GM03348 (cell line): ENCODE results near the gene IGSF8.
A peak's percentile ranks its signal among the peaks of the same experiment; 100 is the strongest.
"Not testable (repeated sequence)": the region's sequence is repeated elsewhere in the genome, so short reads cannot be mapped to it uniquely, and the experiment has no call there.

Experiments used
- DNase-seq: peaks from one replicate; pipeline ENCODE4 v3.0.0; 2012; ENCODE audit warnings: low spot score

The IGSF8 gene

DNA sequence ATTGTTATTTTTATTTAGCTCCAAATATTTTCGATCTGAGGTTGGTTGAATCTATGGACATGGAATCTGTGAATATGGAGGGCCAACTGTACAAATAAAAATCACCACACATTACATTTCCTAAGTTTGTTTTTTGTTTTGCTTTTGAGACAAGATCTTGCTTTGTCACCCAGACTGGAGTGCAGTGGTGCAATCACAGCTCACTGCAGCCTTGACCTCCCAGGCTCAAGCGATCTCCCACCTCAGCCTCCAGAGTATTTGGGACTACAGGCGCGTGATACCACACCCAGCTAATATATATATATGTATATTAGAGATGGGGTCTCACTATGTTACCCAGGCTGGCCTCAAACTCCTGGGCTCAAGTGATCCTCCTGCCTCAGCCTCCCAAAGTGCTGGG, 27.9 kb upstream of the IGSF8 start:
- not testable (repeated sequence) for DNase-seq

DNA sequence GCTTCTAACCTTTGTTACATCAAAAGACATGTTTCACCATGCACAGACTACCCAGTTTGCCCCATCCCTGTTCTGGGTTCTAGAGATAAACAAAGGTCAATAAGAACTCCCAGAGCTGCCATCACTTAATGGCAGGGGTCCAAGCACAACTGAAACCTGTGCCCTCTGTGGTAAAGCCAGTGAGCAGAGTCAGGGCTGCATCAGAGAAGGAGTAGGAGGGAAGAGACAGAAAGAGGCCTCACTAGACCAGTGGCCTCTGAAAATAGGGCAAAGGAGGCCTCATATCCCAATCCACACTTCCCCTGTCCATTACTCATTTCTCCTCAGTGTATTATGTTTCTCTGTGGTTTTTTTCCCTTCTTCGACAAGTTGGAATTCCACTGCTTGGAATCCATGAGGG, 27.3 kb upstream of the IGSF8 start:
- DNase-seq: peak; percentile 57

DNA sequence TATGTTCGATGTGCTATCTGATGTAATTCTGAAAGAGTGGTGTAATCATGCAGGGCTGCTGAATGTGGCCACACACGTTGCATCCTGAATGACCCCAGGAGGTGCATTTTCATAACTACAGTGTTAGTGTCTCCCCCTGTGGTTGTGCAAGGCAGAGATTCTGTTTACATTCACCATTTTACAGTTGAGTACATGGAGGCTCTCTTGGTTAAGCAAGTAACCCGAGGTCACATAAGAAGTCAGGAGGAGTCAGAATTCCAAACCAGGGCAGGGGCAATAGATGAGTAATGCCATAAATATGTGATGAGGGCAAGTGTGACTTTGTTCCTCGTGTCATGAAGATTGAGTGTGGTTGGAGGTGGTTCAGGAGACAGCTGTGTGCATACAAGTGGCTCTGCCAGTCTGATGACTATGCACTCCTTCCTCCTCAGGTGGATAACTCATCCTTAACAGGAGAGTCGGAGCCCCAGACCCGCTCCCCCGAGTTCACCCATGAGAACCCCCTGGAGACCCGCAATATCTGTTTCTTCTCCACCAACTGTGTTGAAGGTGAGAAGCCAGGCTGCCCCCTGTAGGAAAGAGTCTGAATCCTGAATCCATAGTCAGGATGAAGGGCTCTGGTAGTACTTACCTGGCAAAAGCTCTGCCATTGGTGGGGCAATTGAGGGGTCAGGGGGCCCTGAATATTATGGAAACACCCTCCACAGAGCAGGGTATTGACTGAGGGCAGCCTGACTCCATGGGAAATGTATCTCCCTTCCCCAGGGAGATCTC, 26.5 kb upstream of the IGSF8 start:
- DNase-seq: peak; percentile 83

DNA sequence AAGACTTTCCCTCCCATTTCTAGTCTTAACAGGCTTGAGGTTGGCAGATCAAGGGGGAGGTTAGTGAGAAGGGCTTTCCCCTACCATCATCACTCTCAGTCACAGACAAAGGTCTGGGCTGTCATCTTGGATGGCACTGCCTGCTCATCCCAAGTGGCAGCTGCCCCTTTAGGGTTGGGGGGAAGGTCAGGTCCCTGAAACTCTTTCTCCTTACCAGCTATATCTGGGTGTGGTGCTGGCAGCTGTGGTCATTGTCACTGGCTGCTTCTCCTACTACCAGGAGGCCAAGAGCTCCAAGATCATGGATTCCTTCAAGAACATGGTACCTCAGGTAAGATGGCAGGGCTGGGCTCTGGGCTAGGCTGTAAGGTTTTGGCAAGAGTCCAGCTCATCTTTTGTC, 25.3 kb upstream of the IGSF8 start:
- DNase-seq: no peak

DNA sequence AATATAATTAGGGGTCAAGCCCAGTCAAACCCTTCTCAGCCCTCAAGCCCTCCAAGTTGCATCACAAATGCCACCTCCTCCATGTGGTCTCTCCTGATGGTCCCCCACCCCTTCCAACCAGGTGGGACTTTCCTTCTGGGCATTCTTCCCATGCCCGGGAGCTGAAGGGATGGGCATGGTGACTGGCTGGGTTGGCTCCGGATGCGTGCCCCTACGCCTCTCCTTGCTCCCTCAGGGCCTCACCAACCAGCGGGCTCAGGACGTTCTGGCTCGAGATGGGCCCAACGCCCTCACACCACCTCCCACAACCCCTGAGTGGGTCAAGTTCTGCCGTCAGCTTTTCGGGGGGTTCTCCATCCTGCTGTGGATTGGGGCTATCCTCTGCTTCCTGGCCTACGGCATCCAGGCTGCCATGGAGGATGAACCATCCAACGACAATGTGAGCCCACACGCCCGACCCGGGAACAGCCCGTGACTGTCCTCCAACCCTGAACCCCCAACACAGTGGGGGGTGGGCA, 24.6 kb upstream of the IGSF8 start:
- no peak for DNase-seq

DNA sequence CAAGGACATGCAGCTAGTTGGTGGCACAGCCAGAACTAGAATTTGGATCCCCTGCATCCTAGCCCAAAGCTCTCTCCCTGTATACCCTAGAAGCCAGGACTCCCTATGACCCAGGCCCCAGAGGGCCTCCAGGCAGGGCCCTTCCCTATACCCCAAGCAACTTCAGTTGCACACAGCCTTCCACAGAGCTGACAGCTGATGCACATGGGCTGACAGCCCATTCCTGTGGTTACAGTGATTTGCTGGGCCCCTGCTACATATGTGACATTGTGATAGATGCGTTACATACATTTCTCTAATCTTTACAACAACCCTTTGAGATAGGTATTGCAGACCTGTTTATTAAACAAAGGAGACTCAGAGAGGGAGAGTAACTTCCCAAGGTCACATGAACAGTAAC, 23.0 kb upstream of the IGSF8 start:
- DNase-seq: no peak

DNA sequence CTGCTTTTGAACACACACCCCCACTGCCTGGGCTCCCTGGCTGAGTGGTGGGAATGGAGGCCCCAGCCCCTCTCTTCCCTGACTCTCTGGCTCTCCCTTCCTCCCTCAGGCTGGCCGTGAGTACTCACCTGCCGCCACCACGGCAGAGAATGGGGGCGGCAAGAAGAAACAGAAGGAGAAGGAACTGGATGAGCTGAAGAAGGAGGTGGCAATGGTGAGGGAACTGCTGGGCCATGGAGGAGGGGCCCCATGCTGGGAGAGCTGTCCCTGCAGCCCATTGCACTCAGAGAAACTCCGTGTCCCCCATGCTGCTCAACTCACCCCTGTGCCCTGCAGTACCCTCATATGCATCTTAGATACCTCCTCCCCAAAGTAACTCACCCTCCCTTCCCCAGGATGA, 22.4 kb upstream of the IGSF8 start:
- DNase-seq: no peak

DNA sequence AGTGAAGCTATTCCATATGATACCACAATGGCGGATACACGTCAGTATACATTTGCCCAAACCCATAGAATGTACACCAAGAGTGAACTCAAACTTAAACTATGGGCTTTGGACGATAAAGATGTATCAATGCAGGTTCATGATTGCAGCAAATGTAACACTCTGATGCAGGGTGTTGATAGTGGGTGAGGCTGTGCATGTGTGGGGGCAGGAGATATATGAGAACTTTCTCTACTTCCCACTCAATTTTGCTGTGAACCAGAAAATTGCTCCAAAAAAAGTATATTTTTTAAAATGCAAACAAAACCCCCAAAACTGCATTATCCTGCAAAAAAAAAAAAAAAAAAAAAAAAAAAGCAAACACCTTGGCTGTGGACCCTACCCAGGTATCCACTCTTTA, 20.5 kb upstream of the IGSF8 start:
- no peak for DNase-seq

DNA sequence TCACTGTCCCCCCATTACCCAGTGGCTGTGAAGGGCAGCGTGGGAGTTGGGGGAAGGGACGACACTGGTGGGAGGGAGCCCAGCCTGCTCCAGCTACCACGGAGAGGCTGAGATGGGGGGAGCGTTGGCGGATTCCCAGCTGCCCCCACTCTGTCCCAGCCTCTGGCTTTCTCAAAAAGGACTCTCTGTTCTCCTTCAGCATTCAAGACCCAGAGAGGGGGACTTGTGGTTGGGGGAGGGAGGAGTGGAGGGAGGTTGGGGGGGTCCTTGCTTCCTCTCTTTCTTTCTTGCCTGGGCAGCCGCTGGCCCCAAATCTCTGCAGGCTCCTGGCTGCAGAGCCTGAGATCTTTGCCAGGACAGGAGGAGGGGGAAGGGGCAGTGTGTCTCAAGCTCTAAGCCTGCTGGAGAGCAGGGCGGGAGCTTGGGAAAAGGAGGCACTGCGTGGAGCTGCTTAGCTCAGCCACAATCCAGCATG, 19.3 kb upstream of the IGSF8 start:
- peak; percentile 56 for DNase-seq

DNA sequence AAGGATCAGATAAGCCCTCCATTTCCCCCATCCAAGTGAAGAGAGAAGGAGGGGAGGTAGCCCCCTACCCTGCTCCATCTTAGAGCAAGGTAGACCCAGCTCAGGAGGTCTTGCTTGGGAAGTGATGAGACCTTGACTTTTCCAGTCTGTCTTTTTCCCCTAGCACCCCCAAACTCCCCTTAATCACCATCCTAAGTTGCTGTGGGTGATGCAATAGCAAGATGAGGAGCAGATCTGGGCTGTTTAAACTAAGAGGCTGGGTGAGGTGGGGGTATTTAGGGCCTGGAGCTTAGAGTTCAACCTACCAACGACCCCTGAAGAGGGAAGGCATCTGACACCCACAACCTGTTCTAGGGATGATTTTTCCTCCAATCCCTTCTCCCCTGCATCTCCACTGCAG, 18.9 kb upstream of the IGSF8 start:
- DNase-seq: no peak

DNA sequence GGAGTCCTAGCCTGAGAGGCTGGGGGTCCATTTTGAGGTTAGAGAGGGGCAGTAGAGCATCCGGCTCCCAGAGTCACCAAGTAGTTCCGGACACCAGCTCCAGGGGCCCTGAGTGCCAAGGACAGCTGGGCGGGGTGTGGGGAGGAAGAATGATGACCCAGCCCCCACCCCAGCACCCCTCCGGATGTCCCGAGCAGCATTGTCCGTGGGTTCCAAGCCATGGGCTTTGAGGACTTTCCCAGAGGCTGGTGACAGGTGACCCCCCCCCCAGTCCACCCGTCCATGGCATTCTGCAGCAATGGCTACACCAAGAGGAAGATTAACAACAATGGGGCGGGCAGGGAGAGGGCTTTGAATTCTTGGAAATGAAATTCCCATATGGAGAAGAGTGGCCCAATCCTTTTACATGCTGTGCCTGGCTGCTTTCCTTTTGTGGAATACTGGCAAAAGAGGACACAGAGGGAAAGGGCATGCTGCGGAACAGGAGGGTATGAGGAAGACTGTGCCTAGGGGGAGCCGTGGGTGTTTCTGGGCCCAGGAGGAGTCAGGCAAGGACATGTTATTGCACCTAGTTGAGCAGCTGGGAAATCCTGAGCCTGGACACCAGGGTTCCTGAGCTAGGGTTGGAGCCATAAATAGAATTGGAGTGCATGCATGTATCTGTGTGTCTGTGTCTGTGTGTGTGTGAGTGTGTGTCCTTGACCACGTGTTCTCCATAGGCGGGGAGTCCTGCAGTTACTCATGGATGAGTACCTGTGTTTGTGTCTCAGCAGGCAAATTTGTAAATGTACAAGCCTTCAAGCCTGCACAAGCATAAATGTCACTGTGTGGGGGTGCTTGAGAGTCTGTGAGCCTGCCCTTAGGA, 18.1 kb upstream of the IGSF8 start:
- no peak for DNase-seq

DNA sequence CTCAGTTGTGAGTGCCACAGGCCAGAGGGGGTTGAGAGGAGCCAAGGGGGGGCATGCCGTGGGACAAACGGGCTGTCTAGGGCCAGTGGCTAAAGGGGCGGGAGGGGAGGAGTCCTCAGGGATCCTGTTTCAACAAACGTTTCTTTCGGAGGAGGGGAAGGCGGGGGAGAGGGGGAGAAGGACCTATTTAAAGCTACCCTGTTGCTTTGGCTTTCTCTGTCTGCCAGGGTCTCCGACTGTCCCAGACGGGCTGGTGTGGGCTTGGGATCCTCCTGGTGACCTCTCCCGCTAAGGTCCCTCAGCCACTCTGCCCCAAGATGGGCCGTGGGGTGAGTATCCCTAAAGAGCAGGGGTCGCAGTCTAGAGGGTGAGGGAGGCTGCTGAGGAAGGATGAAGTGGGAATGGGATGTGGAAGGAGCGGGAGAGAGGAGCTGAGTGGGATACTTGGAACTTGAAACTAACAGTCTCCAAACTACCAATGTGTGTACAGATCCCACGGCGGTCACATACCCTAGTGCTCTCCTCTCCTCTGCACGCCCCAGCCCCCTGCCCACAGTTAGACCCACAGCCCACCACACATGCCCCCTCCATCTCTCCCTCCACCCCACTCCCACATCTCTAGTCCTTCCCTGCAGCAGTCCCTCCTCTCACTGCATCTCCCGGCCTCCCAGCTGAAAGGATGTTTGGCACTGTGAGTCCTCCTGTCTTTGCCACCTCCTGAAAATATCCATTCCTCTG, 17.3 kb upstream of the IGSF8 start, which contains the start of gene ATP1A2:
Gene ATP1A2 (plus strand): TSS at position 215 of the 738 bp plus-strand sequence. CDS start 103 bp downstream, at position 318.
- DNase-seq: no peak

DNA sequence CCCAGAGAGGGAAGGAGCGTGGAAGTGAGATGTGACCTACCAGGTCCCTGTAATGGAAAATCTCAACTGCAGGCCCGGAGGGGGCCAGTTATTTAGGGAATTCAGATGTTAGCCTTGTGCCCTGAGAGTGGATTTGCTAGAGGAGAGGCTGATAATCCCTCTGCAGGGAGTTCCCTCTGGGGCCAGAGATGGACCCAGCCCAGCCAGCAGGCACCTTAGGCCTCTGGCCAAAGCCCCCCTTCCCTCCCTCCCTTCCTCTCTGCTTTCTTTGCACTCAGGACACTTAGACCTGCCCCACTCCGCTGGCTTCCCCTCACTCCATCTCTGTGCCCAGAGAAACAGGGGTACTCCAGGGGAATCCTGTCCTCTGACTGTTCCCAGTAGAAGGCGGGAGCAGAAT, 15.7 kb upstream of the IGSF8 start:
- DNase-seq: no peak

DNA sequence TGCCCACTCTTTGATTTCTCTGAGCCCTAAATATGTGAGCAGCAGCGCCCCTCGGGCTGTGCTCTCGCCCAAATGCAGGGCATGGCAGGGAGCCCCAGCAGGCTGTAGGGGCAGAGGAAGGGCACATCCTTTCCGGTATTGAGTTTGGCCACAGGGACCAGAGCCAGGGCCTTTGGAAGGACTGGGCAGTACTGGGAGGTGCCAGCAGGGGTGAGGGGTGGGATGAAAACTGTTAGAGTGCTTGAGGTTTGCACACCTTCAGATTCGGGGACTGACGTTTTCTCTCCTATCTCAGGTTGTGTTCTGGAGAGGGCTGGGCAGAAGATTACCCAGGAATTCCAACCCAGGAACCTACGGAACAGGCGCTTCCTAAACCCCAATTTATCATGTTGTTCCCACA, 15.0 kb upstream of the IGSF8 start:
- no peak for DNase-seq

DNA sequence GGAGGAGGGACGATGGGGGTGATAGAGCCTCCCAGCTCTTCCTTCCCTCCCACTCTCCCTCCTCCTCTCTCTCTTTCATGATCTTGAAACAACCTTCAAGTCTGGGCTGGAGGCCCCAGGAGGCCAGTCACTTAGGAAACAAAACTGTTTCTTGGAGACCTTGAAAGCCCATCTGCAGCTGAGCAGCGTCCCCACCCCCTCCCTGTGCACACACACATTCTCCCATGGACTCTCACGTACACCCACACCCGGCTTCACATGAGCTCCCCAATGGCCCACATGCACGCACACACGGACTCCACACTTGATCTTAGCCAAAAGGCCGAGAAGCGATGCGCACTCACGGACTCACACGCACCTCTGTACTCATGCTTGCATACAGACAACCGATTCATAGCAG, 13.9 kb upstream of the IGSF8 start:
- no peak for DNase-seq

DNA sequence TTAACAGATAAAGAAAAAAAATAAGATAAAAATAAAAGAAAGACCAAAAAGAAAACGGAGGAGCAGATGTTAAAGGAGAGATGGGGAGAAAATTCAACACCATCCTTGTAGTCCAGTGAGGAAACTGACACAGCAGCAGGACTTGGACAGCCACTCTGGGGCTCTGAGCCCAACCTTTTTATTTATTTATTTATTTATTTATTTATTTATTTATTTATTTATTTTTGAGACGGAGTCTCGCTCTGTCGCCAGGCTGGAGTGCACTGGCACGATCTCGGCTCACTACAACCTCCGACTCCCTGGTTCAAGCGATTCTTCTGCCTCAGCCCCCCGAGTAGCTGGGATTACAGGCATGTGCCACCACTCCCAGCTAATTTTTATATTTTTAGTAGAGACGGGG, 13.0 kb upstream of the IGSF8 start:
- DNase-seq: not testable (repeated sequence)

DNA sequence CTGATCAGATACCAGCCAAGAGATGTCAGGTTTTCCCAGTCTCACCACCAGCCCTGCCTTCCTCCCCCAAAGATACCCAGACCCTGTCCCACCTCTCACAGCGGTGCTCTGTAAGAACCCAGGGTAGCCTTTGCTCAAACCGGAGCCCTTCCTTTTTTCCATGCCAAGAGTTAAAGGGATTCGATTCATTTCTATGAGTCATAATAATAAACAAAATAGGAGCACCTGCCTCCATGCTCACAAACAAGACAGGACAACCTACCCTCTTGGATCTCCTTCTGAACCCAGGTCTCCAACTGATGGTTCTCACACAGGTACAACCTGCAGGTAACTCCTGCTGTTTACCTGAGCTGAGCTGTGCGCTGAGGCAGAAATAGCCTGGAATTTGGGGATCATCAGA, 11.3 kb upstream of the IGSF8 start:
- DNase-seq: no peak

DNA sequence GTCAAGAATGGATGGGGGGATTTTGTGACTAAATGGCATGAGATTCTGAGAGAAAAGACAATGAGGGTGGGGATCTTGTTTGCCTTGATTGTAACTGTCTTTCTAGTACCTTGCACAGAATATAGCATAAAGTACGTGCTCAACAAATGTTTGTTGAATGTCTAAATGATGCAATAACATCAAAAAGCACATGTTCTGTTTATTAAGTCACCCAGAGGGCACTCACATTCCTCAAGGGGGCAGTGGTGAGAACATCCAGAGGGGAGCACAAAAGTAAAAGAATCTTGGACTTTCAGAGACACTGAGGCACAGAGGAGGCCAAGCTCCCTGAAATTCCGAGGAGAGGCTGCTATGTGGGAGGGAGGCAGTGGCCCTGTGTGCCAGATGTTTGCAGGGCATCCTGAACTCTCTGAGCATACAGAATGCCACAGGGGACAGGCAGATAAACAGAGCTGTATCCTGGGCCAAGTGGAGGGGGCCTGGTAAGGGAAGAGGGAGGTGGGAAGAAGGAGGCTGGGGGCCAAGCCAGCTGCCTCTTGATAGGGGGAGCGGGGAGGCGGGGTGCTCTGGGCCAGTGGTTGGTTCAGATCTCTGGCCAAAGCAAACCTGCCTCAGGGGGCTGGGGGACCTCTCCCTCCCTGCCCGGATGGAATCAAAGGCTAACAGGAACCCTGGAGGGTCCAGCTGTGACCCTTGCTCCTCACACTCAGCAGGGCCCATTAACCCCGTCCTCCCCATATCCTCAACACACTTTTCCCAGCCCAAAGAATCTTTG, 10.7 kb upstream of the IGSF8 start:
- DNase-seq: peak; percentile 74

DNA sequence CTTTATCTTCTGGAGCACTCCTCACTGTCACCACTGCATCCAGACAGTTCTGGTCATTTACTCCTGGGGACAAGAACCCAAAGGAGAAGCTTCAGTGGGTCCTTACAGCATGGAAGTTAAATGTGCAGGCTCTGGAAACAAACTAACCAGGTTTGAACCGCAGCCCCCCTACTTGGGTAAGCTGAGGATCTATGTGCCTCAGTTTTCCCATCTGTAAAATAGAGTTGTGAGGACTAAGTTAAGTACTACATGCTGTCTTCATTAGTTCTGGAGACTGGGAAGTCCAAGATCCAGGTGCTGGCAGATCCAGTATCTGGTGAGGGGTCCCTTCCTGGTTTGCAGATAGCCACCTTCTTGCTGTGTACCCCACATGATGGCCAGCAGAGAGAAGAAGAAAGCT, 9.1 kb upstream of the IGSF8 start:
- no peak for DNase-seq

DNA sequence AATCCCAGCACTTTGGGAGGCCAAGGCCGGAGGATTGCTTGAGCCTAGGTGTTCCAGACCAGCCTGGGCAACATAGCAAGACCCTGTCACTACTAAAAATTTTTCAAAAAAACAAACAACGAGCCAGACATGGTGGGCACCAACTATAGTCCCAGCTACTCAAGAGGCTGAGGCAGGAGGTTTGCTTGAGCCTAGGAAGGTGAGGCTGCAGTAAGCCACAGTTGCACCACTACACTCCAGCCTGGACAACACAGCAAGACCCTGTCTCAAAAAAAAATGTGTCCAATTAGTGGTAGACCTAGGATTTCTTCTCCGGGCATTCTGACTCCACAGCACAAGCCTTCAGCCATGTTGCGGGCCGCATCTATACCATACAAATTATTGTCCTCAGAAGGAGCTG, 6.7 kb upstream of the IGSF8 start:
- DNase-seq: no peak

DNA sequence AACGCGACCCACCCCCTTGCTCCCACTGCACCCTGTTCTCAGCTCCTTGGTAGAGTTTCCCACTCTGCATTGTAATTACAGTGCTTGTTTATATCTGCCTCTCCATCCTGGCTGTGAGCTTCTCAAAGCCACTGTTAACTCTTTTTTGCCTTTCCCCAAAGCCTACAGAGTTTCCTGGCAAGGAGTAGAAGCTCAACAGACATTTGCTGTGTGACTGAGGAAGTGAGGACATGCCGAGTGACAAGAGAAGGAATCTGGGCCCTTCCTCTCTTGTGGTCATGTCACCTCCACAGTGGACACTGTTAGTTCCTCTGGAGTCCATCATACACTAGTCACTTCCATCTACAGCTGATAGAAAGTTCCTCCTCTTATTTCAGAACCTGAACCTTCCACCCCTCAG, 6.1 kb upstream of the IGSF8 start:
- DNase-seq: no peak
